GM21447 (cell line): Measurements from ENCODE around the gene DDI2.
"Not testable (repeated sequence)": the region's sequence is repeated elsewhere in the genome, so short reads cannot be mapped to it uniquely, and the experiment has no call there.

Experiments used
- ATAC-seq: cut with Tn5 transposase; IDR thresholded peaks from one replicate; pipeline ENCODE4 v1.9.1; 2021; ENCODE audit not compliant: unreplicated experiment

The DDI2 gene

GRCh38 chr1:15676688-15677661 lies 59.7 kb downstream of the DDI2 start:
- ATAC-seq: no peak

DNA sequence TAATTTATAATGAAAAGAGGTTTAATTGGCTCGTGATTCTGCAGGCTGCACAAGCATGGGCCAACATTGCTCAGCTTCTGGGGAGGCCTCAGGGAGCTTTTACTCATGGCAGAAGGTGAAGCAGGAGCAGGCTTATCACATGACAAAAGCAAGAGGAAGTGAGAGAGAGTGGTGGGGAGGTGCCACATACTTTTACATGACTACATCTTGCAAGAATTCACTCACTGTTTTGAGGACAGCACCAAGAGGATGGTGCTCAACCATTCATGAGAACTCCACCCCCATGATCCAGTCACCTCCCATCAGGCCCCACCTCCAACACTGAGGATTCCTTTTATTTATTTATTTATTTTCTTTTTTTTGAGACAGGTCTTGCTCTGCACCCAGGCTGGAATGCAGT lies 61.3 kb downstream of the DDI2 start:
- ATAC-seq: no peak

GRCh38 chr1:15680131-15680530 lies 62.9 kb downstream of the DDI2 start:
- ATAC-seq: no peak

GRCh38 chr1:15680561-15681348 lies 63.5 kb downstream of the DDI2 start:
- ATAC-seq: no peak

GRCh38 chr1:15681349-15682292 lies 64.4 kb downstream of the DDI2 start:
- no peak for ATAC-seq

GRCh38 chr1:15682936-15683341 lies 65.7 kb downstream of the DDI2 start:
- ATAC-seq: no peak

DNA sequence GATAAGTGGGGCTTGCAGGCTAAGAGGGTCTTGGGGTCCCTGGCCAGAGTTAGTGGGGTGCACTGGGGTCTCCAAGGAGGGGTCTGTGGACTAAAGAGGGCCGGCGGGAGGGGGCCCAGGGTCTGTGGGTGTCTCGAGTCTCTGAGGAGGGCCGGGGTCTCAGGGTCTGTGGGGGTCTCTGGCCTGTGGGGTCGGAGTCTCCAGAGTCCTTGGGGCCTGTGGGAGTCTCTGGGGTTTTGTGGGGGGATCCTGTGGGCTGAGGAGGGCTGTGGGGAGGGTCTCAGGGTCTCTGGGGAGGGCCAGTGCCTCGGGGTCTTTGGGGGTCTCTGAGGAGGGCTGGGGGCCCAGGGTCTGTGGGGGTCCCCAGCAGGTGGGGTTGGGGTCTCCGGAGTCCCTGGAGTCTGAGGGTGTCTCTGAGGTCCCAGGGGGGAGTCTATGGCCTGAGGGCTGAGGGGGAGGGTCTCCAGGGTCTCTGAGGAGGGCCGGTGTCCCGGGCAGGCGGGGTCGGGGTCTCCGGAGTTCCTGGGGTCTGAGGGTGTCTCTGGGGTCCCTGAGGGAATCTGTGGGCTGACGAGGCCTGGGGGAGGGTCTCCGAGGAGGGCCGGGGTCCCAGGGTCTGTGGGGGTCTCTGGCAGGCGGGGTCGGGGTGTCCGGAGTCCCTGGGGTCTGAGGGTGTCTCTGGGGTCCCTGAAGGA lies 66.2 kb downstream of the DDI2 start:
- ATAC-seq: no peak

DNA sequence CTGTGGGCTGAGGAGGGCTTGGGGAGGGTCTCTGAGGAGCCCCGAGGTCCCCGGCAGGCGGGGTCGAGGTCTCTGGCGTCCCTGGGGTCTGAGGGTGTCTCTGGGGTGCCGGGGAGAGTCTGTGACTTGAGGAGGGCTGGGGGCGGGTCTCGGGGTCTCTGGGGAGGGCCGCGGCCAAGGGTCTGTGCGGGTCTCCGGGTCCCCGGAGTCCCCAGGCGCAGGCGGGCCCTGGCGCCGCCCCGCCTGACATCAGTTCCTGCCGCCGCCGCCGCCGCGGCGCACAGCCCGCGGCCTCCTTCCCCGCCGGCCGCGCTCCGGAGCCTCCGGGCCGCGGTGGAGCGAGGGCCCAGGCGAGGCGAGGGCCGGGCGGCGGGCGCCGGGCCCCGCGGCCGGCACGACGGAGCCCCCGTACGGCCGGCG lies 66.8 kb downstream of the DDI2 start, which contains the start of gene PLEKHM2:
TSS of gene PLEKHM2 (plus strand) at position 279 of the 420 bp plus-strand sequence. CDS start 239 bp downstream, outside the sequence.
- ATAC-seq: no peak

- ATAC-seq: no peak
Observed at GRCh38 chr1:15684468-15685291, 67.4 kb downstream of the DDI2 start.

DNA sequence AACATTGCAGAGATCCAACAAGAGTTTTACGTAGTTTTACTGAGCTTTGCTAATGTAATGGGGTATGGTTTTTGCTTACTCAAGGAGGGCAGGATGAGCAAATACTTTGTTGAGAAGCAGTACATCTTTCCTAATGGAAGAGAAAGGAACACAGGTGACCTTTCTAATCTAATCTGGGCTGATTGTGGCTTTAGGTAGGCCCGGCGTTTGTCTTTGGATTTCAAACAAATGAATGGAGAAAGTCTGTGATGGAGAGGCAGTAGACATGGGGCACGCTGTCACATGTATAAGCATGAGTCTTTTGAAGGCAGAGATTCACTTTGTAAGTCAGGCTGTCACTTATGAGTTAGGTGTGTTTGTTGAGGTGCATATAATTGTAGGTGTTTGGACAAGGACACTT lies 68.6 kb downstream of the DDI2 start:
- ATAC-seq: no peak

- no peak for ATAC-seq
Observed at GRCh38 chr1:15687446-15687845, 70.2 kb downstream of the DDI2 start.

GRCh38 chr1:15690317-15690716 lies 73.1 kb downstream of the DDI2 start:
- ATAC-seq: no peak

GRCh38 chr1:15691434-15692032 lies 74.3 kb downstream of the DDI2 start:
- ATAC-seq: no peak

GRCh38 chr1:15692121-15692682 lies 74.9 kb downstream of the DDI2 start:
- ATAC-seq: no peak

DNA sequence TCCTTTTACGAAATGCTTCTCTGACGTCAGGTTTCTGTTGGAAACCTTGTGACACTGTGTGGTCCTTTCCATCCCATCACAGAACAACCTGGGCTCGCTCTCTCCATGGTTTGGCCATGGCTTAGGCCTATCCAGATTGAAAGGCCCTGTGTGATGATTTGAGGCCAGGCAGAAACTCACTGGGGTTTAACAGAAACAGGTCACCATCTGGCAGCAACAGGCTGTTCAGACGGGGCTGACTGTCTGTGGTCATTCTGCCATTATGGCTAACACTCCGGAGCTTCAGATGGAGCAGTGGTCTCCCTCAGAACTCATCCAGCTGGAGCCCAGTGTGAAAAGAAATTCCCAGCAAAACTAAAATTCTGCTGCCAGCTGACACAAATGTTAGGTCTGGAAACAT lies 76.1 kb downstream of the DDI2 start:
- ATAC-seq: no peak

- ATAC-seq: peak; percentile 89
Observed at GRCh38 chr1:15696956-15697521, 79.8 kb downstream of the DDI2 start.

- no peak for ATAC-seq
Observed at GRCh38 chr1:15698201-15698600, 80.9 kb downstream of the DDI2 start.

- ATAC-seq: not testable (repeated sequence)
Observed at GRCh38 chr1:15699321-15699720, 82.1 kb downstream of the DDI2 start.
